Pulmonary artery endothelial cell (primary cell): ENCODE data around the gene MAP3K9. TPM values are rescaled to one million over a fixed set of nuclear protein-coding genes. Genes with fewer than 3 reads are reported as not detected.

Experiments used
- DNase-seq: peaks from one replicate; pipeline ENCODE4 v3.0.0-alpha.2; 2011; ENCODE audit warnings: low read depth, low spot score
- total RNA-seq: library from RNA; depleted of rRNA; stranded (reverse); fragments of >200 nt; gene quantifications from 2 replicates; pipeline ENCODE4 v1.2.3, GENCODE V29; 2014

MAP3K9 gene
- total RNA-seq, 1 donor from 2014 or later, result under 0.01 TPM

DNA sequence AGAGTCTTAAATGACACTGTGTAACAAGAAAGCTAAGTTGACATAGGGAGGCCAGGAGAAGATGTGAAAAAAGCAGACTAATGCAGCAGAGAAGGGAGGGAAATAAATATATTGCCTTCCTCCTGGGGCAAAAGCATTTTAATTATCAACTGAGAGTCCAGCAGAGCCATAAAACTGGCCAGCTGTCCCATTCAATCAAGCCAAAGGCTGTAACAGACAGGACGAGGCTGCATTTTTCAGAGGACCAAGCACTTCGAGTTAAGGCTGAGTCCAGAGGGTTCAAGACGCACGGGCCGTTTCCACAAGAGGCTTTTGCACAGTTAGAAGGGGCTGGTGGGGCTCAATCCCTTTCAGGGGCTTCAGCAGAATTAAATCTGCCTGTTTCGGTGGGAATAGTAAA is 20.4 kb downstream of the MAP3K9 start:
- DNase-seq, result no peak

DNA sequence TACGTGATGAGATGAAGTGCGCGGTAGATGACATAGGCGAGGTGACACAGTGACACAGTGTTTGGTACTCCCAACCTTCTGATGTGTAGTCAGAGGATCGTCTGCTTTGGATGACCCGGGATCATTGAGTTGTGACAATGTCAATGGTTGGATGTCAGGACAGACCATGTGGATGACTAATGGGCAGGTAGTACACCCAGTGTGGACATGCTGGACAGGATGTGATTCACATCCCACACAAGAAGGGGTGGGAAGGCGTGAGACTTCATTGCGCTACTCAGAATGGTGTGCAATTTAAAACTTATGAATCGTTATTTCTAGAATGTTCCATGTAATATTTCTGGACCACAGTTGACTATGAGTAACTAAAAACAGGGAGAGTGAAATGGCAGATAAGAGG is 23.8 kb downstream of the MAP3K9 start:
- DNase-seq, result no peak

DNA sequence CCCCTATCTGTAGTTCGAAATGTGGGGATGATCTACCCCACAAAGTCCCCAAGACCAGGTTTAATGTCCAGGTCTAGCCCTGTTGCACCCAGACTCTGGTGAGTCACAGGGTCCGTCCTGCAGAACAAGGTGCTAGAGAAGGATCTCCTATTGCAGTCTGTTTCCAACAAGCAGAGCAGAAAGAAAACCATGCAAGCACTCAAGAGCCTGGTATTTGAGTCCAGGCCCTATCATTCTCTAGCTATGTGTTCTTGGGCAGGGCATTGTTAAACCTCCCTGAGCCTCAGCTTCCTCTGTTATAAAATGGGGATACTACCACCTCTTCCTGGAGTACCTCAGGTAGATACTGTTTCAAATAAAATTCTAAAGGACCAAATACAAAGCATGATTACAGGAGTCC is 24.4 kb downstream of the MAP3K9 start:
- no peak for DNase-seq

DNA sequence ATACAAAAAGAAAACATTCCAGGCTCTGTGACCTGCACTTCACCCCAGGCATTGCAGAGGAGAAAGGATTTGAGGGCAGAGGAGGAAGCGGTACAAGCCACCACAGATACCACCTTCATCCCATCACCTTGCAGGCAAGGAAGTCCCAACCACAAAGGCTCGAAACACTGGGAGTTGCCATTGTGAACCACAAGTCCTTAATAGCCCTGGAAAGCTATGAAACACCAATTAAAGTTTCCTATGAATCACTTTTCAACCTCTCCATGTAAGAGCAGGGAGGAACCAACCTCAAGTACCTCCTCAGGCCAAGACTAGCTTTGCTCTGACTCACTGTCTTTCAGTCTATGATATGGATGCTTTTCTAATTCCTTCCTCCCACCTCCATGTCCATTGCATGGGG is 27.0 kb downstream of the MAP3K9 start:
- DNase-seq, result no peak

DNA sequence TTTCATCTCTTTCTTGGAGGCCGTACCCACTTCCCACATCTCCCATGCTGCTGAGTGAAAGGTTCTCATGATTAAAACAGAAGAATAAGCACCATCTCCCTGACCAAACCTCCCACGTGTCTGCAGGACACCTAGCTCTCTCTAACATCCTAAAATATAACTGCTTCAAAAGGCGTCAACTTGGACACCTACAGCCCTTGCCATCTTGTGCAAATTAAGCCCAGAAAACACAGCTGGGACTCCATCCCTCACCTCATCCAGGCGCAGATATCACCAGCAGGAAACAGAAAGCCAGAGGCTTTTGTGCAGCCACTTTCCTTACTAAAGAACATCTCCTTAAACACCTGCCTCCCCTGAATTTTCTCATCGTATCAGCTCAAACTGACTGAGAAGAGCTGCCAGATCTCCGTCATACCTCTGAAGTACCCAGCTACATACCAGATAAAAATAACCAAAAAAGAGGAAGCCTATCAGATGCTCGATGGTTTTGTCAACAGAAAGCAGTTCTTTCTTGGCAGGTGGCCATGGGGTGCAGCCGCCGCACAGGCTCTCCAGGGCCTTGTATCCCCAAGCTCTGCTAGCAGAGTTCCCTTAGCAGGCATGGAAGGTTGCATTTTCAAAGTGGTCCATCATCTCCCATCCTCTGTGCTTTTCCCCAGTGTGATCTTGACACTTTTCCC is 28.8 kb downstream of the MAP3K9 start:
- DNase-seq, result no peak

DNA sequence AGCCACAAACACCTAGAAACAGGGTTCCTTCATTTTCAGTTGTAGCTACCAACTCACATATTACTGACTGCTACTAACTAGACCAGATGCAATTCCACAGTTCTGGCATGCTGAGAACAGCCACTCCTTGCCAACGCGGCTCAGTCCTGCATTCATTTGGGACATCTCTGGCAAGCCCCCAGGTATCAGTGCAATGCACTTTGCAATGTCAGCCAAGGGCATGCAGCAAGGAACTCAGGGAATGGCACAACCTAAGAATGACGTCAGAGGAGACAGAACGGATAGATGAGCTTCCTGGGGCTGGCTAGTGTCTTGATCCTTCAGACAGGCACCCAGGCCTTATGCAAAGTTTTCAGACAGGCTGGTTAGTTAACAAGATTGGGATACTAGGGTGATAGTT is 29.6 kb downstream of the MAP3K9 start:
- no peak for DNase-seq

DNA sequence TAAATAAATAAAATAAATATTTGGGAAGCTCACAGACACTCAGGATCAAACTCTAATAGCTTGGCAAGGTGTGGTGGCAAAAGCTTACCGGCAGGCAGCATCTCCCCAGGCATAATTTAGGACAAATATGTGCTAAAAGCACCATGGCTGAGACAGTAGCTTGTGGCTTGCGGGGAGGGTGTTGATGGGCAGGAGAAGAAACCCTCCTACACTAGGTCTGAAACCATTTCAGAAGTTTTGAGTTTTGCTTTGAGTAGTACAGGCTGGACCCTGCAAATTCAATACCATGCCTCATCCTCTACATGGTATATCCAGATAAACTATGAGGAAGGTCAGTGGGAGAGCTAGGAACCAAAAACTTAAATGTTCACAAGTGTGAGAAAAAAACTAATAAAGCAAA is 33.1 kb downstream of the MAP3K9 start:
- DNase-seq, result no peak

DNA sequence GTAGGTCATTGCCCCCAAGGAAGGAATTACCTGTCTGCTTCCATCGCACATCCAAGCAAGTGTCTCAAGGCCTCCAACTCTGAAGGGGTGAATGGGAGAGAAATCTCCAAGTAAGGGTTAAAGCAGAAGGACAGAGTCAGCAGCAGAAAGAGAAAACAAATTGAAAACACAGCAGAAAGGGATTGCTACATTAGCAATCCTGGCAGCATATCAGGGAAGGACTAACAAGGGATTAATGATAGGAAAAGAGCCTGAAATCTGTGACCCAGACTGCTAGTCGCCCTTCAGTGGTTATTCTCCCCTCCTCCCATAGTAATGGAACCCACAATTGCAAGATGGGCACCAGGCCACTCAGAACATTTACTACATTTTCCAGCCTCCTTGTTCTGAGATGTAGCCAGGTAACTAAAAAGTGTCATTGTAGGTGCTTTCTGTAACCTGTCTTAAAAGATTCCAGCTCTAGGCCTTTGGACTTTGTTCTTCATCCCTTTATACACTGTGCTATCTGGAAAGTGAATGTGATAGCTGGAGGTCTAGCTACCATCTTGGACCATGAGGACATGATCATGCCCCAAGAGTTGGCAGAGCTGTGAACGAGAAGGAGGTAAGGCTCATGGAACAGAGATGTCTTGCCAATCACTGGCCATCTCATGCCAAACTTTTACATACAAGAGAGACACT is 36.0 kb downstream of the MAP3K9 start:
- no peak for DNase-seq

DNA sequence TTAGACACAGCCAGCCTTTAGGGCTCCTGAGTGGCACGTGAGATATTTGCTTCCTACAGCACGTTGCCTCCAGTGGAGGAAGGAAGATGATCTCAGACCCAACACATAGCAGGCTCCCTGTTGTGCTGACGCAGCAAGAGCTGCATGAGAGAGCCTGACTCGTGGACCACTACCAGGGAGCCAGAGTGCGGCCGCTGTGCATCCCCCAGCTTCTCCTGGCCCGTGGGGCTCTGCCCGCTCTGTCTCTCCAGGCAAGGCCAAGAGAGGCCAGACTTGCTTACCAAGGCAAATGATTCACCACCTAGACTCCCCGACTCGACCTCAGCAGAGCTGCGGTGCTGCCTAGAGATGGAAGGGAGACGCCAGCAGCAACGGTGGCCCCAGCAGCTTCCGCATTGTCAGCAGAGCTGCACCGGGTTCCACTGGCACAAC is 37.5 kb downstream of the MAP3K9 start:
- no peak for DNase-seq

DNA sequence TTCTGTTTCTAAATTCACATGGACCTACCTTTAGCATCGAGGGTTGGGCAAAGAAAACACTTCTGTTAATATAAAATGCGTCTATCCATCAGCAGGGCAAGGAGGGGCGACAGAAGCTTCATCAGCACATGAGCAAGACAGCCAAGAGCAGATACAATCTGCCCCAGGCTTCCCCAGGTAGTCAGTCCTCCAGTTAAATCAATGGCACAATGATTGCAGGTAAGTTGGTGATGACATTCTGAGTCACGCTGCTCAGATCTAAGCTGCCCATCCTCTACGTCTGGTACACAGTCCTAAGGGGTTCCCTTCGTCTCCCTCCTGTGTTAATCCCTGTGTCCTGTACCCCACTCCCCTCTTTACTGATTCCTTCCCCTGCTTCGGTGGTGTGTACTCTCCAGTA is 38.8 kb downstream of the MAP3K9 start:
- DNase-seq, result no peak

DNA sequence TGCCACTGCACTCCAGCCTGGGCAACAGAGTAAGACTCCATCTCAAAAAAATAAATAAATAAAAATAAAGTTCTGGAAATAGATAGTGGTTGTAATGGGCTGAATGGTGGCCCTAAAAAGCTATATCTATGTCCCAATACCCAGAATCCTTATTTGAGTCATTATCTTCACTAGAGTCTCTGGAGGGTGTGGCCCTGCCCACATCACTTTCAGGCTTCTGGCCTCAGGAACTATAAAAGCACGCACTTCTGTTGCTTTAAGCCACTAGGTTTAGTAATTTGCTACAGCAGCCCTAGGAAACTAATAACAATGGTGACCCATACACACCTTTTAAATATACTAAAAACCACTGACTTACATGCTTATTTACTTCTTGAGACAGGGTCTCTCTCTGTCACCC is 49.9 kb downstream of the MAP3K9 start:
- no peak for DNase-seq

DNA sequence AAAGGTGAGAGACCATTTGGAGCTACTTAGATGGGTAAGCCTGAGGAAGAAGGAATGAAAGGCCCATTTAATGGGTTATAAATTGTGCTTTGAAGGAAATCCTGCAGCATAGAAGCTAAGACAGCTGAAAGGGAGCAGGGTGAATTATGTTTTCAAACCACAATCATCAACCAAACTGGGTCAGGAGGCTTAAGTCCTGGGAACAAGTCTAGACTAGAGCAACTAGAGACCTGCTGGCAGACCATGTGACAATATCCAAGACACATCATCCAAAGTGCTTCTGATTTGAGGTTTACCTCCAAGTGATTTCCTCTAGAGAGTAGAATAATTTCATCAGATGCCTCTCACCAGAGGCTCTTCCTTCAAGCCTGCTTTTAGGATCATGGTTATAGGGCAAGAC is 53.7 kb downstream of the MAP3K9 start:
- no peak for DNase-seq

DNA sequence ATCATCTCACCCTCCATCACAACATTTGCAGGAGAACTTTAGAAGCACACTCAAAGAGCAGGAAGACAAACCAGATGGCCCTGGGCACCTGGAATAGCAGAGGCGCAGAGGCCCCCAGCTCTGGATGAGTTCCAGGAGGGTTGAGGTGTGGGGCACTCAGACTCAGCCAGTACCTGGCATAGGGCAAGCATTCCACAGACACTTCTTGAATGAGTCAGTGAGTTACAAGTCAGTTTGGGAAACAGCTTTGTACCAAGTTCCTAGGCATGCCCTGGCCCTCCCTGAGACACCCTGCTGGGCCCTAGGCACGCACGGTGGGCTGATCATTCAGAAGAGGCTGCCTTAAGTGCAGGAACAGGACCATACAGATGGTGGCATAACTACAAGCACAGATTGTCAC is 54.3 kb downstream of the MAP3K9 start:
- no peak for DNase-seq

DNA sequence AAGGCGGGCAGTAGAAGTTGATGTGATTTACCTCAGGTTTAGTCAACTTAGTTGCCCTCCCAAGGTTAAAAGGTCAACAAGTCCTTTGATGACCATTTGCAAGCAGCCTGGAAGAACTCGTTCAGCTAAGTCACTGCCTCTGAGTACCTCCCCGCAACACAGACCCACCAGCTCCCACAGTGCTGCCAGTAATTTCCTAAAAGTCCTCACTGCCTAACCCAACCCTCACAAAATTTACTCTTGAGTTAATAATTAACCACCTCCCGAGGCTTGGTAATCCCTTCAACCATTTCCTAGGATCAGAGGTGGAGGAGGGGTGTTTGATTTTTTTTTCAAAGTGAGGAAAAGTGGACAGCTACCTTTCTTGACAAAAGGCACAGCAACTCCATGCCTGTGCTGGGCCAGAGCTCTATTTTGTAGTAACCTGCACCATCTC is 55.8 kb downstream of the MAP3K9 start:
- no peak for DNase-seq

DNA sequence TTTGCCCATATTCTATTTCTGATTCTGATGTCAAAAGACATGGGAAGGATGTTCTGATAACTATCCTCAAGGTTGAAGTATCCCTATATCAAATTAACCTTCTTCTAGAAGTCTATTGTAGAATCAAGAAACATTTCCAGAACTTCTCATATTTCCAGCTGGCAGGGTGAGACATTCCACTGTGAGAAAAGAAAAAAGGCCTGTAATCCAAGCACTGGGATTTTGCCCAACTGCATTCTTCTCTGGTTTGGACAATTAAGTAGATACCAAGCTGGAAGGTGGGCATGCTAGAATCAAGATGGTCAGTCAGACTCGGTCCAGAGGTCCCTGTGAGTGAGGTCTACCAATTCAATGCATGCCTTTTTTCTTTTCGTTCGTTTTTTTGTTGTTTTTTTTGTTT is 60.9 kb downstream of the MAP3K9 start:
- no peak for DNase-seq

DNA sequence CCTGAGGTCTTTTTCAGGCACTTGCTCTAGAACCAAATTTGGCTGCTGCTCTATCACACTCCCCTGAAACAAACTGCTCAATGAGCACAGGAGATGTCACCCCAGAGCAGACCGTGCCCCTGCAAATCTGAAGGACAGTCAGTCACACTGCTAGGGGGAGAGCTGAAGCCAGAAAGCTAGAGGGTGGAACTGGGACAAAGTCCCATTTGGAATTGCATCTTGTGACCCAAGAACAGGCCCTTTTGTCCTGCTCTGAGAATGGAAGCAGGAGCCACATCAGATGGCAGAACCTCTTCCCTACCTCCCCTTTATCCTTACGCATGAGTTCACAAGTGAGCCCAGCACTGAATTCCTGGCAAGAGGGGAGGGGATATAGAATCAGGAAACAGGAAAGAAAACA is 64.7 kb downstream of the MAP3K9 start:
- no peak for DNase-seq

DNA sequence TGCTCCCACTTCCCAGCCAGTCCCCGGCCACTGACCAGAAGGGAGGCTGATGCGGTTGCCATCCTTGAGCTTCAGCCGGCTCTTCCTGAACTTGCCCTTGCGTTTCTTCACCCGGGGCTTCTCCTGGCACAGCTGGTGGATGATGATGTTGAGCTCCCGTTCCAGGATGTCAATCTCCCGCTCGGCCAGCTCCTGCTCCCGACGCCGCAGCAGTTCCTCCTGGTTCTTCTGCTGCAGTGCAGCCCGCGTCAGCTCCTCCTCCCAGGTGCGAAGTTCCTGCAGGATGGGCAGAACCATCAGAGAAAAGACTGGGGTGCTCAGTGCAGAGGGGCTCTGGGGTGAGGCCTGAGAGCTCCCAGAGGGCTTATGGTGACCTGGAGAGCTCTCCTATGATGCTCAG is 67.0 kb downstream of the MAP3K9 start:
- no peak for DNase-seq

DNA sequence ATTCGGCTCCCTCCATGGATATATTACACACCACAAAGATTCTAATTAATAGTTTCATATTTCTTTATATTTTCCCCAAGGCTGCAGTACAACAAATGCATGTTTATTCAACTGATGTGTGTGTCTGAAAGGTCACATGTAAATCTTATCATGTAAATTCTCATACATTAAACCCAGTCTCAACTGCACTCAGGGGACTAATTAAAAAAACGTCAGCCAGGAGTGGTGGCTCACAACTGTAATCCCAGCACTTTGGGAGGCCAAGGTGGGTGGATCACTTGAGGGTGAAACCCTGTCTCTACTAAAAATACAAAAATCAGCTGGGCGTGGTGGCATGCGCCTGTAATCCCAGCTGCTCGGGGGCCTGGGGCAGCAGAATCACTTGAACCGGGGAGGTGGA is 67.8 kb downstream of the MAP3K9 start:
- no peak for DNase-seq

DNA sequence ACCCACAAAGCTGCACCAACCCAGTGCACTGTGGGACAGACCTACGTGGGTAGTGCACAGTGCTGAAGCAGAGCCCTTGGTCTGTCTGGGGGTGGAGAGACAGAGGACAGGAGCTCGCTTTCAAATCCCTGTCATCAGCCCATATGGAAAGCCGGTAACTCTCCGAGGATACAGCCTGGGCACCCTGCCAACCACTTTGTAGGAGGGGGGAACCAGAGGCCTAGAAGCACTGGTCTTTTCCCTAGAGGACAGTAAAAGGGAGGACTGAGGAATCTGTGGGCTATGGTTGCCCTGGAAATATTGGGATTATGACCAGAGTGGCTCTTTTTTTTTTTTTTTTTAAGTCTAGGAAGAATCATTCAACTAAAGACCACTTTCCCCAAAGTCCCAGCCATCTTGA is 74.3 kb downstream of the MAP3K9 start:
- no peak for DNase-seq

DNA sequence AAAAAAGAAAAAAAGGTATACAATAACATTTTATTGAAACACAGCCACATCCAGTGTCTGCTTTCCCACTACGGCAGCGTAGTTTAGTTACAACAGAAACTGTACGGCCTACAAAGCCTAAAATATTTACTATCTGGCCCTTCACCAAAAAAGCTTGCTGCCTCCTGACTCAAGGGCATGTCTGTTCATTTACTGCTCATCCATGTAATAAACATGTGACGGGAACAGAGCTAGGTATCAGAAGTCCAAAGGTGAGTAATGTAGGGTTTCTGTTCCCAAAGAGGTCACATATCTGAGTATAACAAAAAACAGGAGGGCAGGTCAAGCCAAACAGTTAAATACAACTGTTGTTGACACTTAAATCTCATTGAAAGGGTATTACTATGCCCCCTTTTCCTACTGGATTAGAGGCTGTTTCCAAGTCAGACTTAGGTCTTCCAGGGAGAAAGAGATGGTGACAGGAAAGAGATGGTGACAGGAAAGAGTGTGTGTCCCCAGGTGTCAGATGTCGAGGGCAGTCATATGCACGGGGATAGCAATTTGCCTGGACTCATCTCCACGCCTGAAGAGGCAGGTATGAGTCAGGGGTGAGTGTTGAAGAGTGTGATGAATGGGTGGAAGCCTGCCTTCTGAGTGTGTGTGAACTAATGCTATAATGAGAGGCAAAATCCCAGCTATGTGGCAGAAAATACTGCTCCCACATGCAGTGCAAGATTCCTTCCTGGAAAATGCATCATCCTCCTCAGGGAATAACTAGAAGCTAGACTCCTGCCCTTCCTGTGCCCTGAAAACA is 77.7 kb downstream of the MAP3K9 start:
- no peak for DNase-seq

DNA sequence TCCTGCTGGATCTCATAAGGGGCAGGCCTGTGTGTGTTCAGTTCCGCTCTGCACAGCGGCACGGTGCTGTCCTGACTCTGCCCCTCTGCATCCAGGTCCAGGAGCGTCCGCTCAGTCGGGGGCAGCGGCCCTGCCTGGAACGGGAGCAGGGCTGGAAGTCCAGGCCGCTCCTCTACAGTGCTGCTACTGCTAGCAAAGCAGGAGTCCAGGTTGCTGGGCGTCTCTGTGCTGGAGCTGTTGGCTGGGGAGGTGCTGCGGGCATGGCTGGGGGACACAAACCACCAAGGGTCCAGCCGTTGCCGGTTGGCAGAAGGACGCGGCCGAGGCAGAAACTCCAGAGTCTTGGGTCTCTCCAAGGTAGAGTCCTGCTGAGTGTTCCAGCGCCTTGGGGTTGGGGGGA is 78.9 kb downstream of the MAP3K9 start:
- DNase-seq, result no peak

DNA sequence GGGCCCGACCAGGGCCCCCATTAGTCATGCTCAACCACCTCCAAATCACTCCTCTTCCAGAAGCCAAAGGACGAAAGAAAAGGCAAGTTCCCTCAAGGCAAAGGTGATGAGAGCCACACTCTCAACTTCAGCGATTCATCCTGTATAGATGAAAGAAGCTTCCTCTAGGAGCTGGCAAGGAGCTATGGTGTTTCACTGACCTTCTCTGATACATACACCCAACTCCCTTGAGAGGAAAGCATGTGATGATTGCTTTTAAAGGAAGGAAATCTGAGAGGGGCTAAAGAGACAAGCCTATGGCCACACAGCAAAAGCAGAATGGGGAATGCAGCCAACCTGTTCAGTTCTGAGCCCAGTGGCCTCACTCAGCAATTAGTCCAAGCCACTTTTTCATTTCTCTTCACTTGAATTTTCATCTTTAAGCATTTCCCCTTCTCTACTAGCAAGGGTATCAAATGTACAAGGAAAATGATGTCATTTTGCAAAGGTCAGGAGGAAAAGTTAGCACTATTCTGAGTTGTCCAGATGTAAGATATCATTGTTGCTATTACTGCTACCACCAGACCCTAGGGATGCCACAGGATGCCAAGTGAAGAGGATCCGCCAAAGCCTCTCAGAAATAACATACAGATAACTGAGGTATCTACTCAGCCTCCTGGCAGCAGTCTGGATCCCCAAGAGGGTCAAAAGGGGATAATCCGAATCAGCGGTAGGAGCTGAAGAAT is 82.5 kb downstream of the MAP3K9 start:
- no peak for DNase-seq
